ENCODE results near the gene ZNF319.

ZNF319 gene

GRCh38 chr16:57999971-58000705 is at the start of gene ZNF319:
TSS of gene ZNF319 (minus strand) at chr16:58000672. CDS start at chr16:57998265, 2,407 bp downstream.
- intact Hi-C loops (cut with DNase I), result loop anchor here (5.0 kb wide), 1 partner anchor 243 kb away; no protein-coding TSS in a partner anchor
- peak in 3 of 10 donors; percentile 31 to 97 (median 69) for DNase-seq

- intact Hi-C loops (cut with DNase I), result no loop called here
- peak in 1 of 10 donors; percentile 78 for DNase-seq
These were observed 49.0 kb upstream of the ZNF319 start for GRCh38 chr16:58049232-58050185.

GRCh38 chr16:58048494-58049231 is 48.2 kb upstream of the ZNF319 start:
- peak in 2 of 10 donors; percentile 77 to 82 for DNase-seq

GRCh38 chr16:58047557-58048348 is 47.3 kb upstream of the ZNF319 start:
- DNase-seq, result peak in 2 of 10 donors; percentile 59 to 81
- intact Hi-C loops (cut with DNase I), result no loop called here

More at GRCh38 chr16:58048494-58049231, 48.2 kb upstream of the ZNF319 start:
- intact Hi-C loops (cut with DNase I), result no loop called here

- intact Hi-C loops (cut with DNase I), result no loop called here
- DNase-seq, result peak in 1 of 10 donors; percentile 50
These were observed 46.5 kb upstream of the ZNF319 start for GRCh38 chr16:58046936-58047335.

- DNase-seq, result peak in 1 of 10 donors; percentile 57
- intact Hi-C loops (cut with DNase I), result no loop called here
These were observed 45.8 kb upstream of the ZNF319 start for GRCh38 chr16:58046054-58046881.

- intact Hi-C loops (cut with DNase I), result no loop called here
- peak in 2 of 10 donors; percentile 62 to 68 for DNase-seq
These were observed 44.6 kb upstream of the ZNF319 start for GRCh38 chr16:58045096-58045495.

- peak in 1 of 10 donors; percentile 52 for DNase-seq
- intact Hi-C loops (cut with DNase I), result no loop called here
These were observed 44.0 kb upstream of the ZNF319 start for GRCh38 chr16:58044266-58045019.

GRCh38 chr16:58043571-58044155 is 43.2 kb upstream of the ZNF319 start:
- intact Hi-C loops (cut with DNase I), result no loop called here
- DNase-seq, result peak in 1 of 10 donors; percentile 60

- intact Hi-C loops (cut with DNase I), result no loop called here
- DNase-seq, result peak in 1 of 10 donors; percentile 70
These were observed 42.5 kb upstream of the ZNF319 start for GRCh38 chr16:58042886-58043515.

- peak in 1 of 10 donors; percentile 77 for DNase-seq
- intact Hi-C loops (cut with DNase I), result no loop called here
These were observed 41.8 kb upstream of the ZNF319 start for GRCh38 chr16:58042001-58042885.

GRCh38 chr16:58041628-58041955 is 41.1 kb upstream of the ZNF319 start:
- intact Hi-C loops (cut with DNase I), result no loop called here
- no peak for DNase-seq

GRCh38 chr16:58040945-58041627 is 40.6 kb upstream of the ZNF319 start:
- intact Hi-C loops (cut with DNase I), result no loop called here
- no peak for DNase-seq

- DNase-seq, result no peak
- intact Hi-C loops (cut with DNase I), result no loop called here
These were observed 40.0 kb upstream of the ZNF319 start for GRCh38 chr16:58040496-58040846.

GRCh38 chr16:58039829-58040495 is 39.5 kb upstream of the ZNF319 start:
- DNase-seq, result peak in 1 of 10 donors; percentile 76
- intact Hi-C loops (cut with DNase I), result no loop called here

Data from posterior cingulate gyrus (tissue), 11 donors.